Activated CD8-positive, alpha-beta memory T cell treated with anti-CD3 and anti-CD28 coated beads for 36 hours (primary cell): ENCODE data around the gene SNED1. TPM values are rescaled to one million over a fixed set of nuclear protein-coding genes. Genes with fewer than 3 reads are reported as not detected.
"Not testable (repeated sequence)": the region's sequence is repeated elsewhere in the genome, so short reads cannot be mapped to it uniquely, and the experiment has no call there.

Source experiments
- CTCF ChIA-PET: fragments of 350-600 bp; sonication (Branson Sonifier 250); formaldehyde crosslinking; loops from one replicate; lab custom pipeline; 2021; ENCODE audit warnings: antibody characterized with exemption; lab: Charles Lee
- POLR2A ChIA-PET: fragments of 350-600 bp; sonication (Branson Sonifier 250); formaldehyde crosslinking; loops from one replicate; lab custom pipeline; 2021; ENCODE audit warnings: antibody characterized with exemption; lab: Charles Lee
- total RNA-seq, 2 experiments: library from RNA; stranded (reverse); gene quantifications; one replicate each; pipeline ENCODE4 v1.2.3, GENCODE V29; 2021

Gene SNED1
- total RNA-seq, 2 experiments from 2014 or later = 0.53 to 0.63 TPM

GRCh38 chr2:240968731-240969624, 29.4 kb upstream of the SNED1 start:
- CTCF ChIA-PET = no interaction called here

DNA sequence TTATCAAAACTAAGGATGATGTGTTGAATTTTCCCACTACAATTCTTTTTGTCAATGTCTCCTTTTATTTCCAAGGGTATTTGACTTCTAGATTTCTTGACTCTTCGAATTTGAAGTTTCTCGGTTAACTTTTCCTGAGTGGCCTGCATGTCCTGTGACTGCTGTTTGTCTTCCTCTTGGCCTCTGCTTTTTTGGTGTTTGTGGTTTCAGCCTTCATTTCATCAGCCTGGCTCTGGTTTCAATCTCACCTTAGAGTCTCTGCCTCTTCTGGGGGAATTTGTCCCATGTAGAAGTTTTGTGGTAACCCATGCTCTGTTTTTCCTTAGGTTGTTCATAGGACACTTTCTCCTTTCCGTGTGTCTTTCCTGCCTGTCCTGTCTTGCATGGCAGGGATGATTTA, 28.3 kb upstream of the SNED1 start:
- ChIA-PET POLR2A (no interaction called here), CTCF (no interaction called here)

More at GRCh38 chr2:240968731-240969624, 29.4 kb upstream of the SNED1 start:
- POLR2A ChIA-PET = no interaction called here

- CTCF ChIA-PET = no interaction called here
- POLR2A ChIA-PET = no interaction called here
These were observed 27.6 kb upstream of the SNED1 start for GRCh38 chr2:240970816-240971215.

- ChIA-PET CTCF (no interaction called here), POLR2A (no interaction called here)
These were observed 26.2 kb upstream of the SNED1 start for GRCh38 chr2:240972201-240972600.

DNA sequence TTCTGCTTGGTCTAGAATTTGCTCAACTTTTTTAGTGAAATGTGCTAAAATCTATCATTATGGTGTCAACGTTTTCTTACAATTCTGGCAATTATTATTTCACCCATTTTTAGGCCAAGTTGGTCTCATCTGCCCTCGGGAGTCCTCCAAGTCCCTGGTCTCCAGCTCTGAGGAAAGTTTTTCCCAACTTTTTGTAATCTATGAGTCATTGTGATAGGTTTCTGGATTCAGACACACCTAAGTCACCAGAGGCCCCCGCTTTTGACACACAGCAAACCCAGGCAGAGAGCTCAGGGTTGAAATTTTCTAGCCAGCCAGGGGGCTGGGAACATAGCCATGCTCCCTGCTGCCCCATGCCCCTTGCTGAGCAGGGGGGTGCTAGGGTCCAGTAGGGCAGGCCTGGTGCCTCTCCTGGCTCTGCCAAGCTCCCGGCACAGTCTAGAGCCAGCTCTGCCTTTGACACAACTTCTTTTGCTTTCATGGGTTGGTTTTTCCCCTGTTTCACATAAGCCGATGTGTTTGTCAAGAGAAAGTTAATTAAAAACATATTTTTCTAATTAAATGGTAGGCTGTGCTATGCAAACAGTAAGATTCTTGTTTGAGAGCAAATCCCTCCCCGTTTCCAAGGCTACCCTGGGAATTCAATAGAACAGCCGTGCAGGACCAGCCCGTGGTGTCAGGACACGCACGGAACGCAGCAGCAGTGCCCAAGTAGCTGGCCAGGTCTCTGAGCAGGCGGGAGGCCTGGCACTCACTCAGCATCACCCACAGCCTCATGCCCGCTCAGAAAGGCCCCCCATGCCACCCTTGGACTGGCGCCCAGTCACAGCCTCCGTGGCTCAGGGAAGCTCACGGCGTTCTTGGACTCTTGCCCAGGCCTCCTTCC, 25.5 kb upstream of the SNED1 start:
- POLR2A ChIA-PET = no interaction called here

DNA sequence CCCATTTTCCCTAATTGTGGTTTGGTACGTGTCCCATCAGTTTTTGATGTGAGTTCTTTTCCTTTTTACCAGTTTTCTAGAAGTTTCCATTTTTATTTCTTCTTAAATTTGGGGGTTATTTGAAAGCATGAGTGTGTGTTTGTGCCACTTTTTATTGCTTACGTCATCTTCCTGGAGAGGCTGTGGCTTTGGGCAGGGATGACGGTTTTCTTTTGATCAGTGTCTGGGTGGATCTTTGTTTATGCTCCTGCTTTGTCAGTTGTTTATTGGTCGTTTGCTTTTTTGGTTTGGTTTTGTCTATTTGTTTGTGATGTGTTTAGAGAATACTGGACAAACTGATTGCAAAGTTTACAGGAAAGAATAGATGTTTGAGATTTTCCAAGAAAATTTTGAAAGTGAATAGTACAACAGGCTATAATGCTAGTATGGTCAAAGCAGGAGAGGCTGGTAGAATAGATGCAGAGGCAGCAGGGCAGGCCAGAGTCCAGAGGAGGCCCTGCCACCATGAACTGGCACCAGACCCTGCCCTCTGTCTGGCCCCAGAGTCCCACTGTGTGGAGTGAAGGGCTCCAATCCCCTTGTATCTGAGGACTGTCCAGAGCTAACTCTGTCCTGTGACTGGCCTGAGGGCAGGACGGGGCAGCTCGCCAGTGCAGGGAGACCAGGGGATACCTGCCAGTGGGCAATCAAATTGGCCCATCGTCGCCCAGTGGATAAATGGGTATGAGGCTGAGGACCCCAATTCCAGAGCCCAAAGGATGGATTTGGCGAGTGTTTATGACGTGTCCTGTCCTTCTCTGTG, 23.4 kb upstream of the SNED1 start:
- ChIA-PET POLR2A (interaction anchor here (0.6 kb wide), 2 partner anchors 580 to 673 kb away, joined by 4 to 5 read pairs; no protein-coding TSS in a partner anchor), CTCF (no interaction called here)

More for the DNA sequence above, 25.5 kb upstream of the SNED1 start:
- CTCF ChIA-PET = no interaction called here

DNA sequence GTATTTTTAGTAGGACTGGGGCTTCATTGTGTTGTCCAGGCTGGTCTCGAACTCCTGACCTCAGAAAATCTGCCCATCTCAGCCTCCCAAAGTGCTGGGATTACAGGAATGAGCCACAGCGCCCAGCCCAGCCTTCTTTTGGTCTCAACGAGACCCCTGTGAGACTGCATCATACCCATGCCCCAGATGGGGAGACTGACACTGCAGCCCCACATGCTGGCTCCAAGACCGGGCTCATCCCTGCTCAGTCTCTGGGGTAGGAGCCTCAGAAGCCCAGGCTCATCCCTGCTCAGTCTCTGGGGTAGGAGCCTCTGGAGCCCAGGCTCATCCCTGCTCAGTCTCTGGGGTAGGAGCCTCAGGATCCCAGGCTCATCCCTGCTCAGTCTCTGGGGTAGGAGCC, 22.5 kb upstream of the SNED1 start:
- POLR2A ChIA-PET = not testable (repeated sequence)

GRCh38 chr2:240981280-240981679, 17.1 kb upstream of the SNED1 start:
- POLR2A ChIA-PET = no interaction called here
- CTCF ChIA-PET = no interaction called here

More for the DNA sequence above, 22.5 kb upstream of the SNED1 start:
- CTCF ChIA-PET = not testable (repeated sequence)

DNA sequence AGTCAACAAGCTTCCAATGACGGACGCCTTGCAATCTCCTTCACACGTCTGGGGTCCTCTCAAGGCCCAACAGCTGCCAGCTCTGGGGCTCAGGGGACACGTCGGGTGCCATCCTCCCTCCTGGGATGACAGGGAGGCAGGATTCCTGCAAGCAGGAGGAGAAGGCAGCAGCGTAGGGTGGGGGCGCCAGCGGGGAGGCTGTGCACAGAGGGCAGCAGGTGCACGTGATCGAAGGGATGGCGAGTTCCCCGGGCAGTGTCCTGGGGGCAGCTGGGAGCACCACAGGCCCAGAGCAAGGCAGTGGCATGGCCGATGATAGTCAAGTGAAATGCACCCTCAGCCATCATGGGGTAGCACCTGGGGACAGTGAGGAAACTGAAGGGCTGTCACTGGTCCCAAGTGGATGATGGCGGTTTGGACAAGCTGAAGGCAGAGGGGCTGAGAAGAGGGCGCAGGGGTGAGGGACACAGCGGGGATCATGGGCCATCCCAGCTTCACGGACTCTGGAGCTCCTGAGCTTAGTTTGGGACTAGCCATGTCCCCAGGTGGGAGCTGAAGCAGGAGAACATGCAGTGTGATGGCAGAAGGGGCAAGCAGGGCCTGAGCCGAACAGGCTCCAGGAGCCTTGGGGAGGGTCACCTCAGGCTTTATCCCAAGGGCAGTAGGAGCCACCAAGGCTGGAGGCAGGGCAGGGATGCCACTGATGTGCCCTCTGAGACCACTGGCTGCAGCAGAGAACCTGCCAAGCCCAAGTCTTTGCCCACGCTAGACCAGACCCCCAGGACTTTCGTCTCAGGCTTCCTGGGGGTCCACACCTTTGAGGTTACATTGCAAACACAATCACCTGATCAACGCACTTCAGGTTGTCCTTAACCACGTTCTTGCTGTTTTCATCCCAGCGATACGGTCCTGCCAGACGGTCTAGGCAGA, 16.3 kb upstream of the SNED1 start:
- POLR2A ChIA-PET = no interaction called here

GRCh38 chr2:240982821-240983281, 15.6 kb upstream of the SNED1 start:
- ChIA-PET POLR2A (no interaction called here), CTCF (interaction anchor here (1.0 kb wide), 1 partner anchor 68 kb away, joined by 3 read pairs; no protein-coding TSS in a partner anchor)

More for the DNA sequence above, 16.3 kb upstream of the SNED1 start:
- CTCF ChIA-PET = no interaction called here

GRCh38 chr2:240983361-240983995, 14.9 kb upstream of the SNED1 start:
- CTCF ChIA-PET = interaction anchor here (0.6 to 1.0 kb wide), 3 partner anchors 25 to 445 kb away, joined by 3 read pairs; no protein-coding TSS in a partner anchor
- POLR2A ChIA-PET = interaction anchor here (0.5 to 0.8 kb wide), 2 partner anchors 18 to 397 kb away, joined by 3 read pairs; partner anchors contain the start of gene CAPN10

DNA sequence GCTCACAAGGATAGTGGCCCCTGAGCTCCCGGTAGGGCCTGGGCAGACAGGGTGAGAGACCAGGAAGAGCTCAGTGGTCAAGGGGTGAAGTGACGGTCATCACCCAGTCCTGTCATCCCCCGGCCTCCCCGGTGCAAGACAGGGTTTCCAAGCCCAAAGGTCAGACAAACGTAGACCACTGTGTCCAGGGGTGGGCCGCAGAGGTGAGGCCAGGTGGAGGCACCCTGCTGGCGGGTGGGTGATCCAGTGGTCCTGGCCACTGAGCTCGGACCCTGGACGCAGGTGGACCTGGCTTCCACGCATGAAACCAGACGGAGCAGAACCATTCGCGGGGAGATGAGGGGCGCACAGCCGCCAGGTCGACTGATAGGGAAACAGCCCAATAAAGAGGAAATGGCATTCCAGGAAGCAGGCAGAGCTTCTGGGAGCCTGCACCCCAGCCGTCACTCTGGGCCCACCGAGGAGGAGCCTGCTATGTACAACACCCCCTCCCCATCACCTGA, 14.4 kb upstream of the SNED1 start:
- POLR2A ChIA-PET = interaction anchor here (0.5 to 0.8 kb wide), 2 partner anchors 18 to 398 kb away, joined by 3 read pairs; partner anchors contain the start of gene CAPN10

GRCh38 chr2:240985881-240986786, 12.3 kb upstream of the SNED1 start:
- POLR2A ChIA-PET = no interaction called here
- CTCF ChIA-PET = no interaction called here

More for the DNA sequence above, 14.4 kb upstream of the SNED1 start:
- CTCF ChIA-PET = interaction anchor here (0.6 to 1.0 kb wide), 3 partner anchors 24 to 444 kb away, joined by 3 read pairs; no protein-coding TSS in a partner anchor

- ChIA-PET CTCF (no interaction called here), POLR2A (no interaction called here)
These were observed 11.5 kb upstream of the SNED1 start for GRCh38 chr2:240986787-240987411.

DNA sequence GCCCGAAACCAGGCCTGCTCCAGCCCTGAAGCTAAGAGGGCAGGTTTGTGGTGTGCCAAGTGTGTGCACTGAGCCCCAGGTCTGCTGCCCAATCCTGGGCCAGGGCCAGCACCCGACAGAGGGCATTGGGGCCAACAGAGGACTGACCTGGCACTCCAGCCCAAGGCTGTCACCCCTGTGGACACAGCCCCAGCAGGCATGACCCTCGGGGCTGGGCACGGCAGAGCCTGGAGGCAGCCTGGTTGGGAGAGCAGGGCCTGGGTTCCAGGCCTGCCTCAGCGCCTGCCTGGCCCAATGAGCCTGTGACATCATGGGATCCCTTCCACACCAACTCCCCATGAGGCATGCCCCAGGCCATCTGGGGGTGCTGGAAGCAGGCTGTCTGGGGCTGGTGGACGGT, 10.8 kb upstream of the SNED1 start:
- ChIA-PET POLR2A (no interaction called here), CTCF (interaction anchor here (1.1 kb wide), 1 partner anchor 245 kb away, joined by 3 read pairs; no protein-coding TSS in a partner anchor)
